Measurements from ENCODE around the gene GRIA4.

Gene GRIA4

DNA sequence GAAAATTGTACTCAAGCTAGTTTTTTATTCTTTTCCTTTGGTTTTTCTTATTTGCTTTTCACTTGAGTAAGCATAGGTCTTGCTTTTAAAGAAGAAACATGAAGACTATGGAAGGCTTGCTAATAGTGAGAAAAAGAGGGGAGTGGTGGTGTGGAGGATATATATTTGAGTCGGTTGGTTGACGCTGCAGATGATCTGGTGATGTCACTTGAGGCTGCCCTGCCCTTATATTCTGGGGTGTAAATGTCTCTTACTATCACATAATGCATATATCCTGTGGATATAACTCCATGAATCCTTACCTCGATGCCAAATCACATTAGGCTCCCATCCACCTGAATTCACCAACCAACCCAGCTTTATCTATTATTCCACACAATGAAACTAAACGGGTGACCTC, 2.9 kb downstream of the GRIA4 start:
- DNase-seq, result no peak
- ChIA-PET CTCF (no interaction called here), POLR2A (no interaction called here)
- no peak overlapping the region for H3K27ac ChIP-seq (ENCODE audit: insufficient read depth in 1 of 2, low read depth in 1 of 2, low read length in 2 of 2, poor library complexity in 1 of 2, severe bottlenecking in 2 of 2)
- H3K36me3 ChIP-seq (ENCODE audit: control insufficient read depth in 4 of 4, insufficient read depth in 4 of 4, low read length in 3 of 4), result no peaks in the 10 kb centered on the region
- no peaks in the 10 kb centered on the region for H3K9me3 ChIP-seq (ENCODE audit: control extremely low read depth in 1 of 5, control insufficient read depth in 4 of 5, insufficient read depth in 2 of 5, low read depth in 1 of 5, low read length in 4 of 5)
- H3K4me1 ChIP-seq (ENCODE audit: control extremely low read depth in 1 of 4, control insufficient read depth in 4 of 4, insufficient read depth in 4 of 4, low read length in 3 of 4), result peaks cover 5 to 21% (median 15%) of the 10 kb centered on the region in 4 experiments
- WGBS (ENCODE audit: insufficient coverage), result 75% methylated on average over 1 of the region's 4 CpGs
- H3K4me3 ChIP-seq (ENCODE audit: control insufficient read depth in 1 of 7, extremely low read depth in 1 of 7, insufficient read depth in 4 of 7, low read depth in 2 of 7, low read length in 6 of 7), result no peak overlapping the region
- H3K27me3 ChIP-seq (replicated peaks in 2 of 5; ENCODE audit: control insufficient read depth in 4 of 5, insufficient read depth in 5 of 5, low read length in 4 of 5), result peaks cover 15 to 44% (median 24%) of the 10 kb centered on the region in 5 experiments

DNA sequence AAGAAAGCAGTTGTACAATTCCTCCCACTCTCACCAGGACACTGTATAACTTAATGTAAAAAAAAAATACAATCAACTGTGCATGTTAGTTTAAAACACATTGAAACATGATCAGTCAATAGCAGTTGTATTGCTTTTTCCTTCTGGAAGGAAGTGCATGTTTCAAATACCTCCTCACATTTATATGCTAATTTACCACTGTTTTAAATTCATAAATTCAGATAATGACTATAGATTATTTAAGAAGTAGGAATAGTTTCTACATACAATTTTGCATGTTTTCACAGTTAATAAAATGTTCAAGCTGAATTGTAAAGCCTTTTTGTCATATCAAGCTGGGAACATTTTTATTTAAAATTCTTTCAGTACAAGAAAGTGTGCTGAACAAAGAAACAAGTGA, 3.3 kb downstream of the GRIA4 start:
- H3K9me3 ChIP-seq (ENCODE audit: control extremely low read depth in 1 of 5, control insufficient read depth in 4 of 5, insufficient read depth in 2 of 5, low read depth in 1 of 5, low read length in 4 of 5), result no peaks in the 10 kb centered on the region
- ChIA-PET CTCF (no interaction called here), POLR2A (interaction anchor here (0.6 kb wide), 1 partner anchor 19 kb away, joined by 6 read pairs; no protein-coding TSS in a partner anchor)
- DNase-seq, result no peak
- no peak overlapping the region for H3K4me3 ChIP-seq (ENCODE audit: control insufficient read depth in 1 of 7, extremely low read depth in 1 of 7, insufficient read depth in 4 of 7, low read depth in 2 of 7, low read length in 6 of 7)
- H3K27ac ChIP-seq (ENCODE audit: insufficient read depth in 1 of 2, low read depth in 1 of 2, low read length in 2 of 2, poor library complexity in 1 of 2, severe bottlenecking in 2 of 2), result no peak overlapping the region
- no peaks in the 10 kb centered on the region for H3K36me3 ChIP-seq (ENCODE audit: control insufficient read depth in 4 of 4, insufficient read depth in 4 of 4, low read length in 3 of 4)
- H3K4me1 ChIP-seq (ENCODE audit: control extremely low read depth in 1 of 4, control insufficient read depth in 4 of 4, insufficient read depth in 4 of 4, low read length in 3 of 4), result peaks cover 5 to 21% (median 15%) of the 10 kb centered on the region in 4 experiments
- H3K27me3 ChIP-seq (replicated peaks in 2 of 5; ENCODE audit: control insufficient read depth in 4 of 5, insufficient read depth in 5 of 5, low read length in 4 of 5), result peaks cover 15 to 44% (median 24%) of the 10 kb centered on the region in 5 experiments

DNA sequence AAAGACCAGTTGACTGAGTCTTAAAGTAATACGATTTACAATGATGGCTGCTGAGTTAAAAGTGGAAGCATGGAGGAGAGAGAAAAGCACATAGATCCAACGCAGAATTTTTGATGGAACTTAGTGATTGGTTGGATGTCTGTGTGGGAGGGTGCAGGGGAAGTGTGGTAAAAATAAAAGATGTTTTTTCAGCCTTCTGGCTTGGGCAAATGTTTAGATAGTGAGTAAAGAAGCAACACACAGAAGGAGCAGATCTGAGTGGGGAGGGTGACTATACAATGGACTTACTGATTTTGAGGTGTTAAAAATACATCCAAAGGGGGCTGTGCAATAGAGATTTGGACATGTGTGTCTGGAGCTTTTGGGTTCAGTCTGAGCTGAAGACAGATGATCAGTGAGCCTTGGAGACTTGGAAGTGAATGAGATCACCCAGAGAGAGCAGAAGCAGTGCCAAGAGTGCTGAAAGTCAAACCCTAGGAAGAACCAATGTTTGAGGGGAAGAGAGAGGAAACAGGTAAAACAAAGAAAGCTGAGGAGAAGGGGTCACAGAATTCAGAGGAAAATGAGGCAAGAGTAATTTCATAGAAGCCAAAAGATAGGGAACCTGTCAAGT, 8.6 kb downstream of the GRIA4 start:
- no peaks in the 10 kb centered on the region for H3K9me3 ChIP-seq (ENCODE audit: control extremely low read depth in 1 of 5, control insufficient read depth in 4 of 5, insufficient read depth in 2 of 5, low read depth in 1 of 5, low read length in 4 of 5)
- H3K36me3 ChIP-seq (ENCODE audit: control insufficient read depth in 4 of 4, insufficient read depth in 4 of 4, low read length in 3 of 4), result no peaks in the 10 kb centered on the region
- DNase-seq, result no peak
- H3K4me1 ChIP-seq (ENCODE audit: control extremely low read depth in 1 of 4, control insufficient read depth in 4 of 4, insufficient read depth in 4 of 4, low read length in 3 of 4), result no peaks in the 10 kb centered on the region
- CTCF ChIA-PET, result interaction anchor here (0.8 kb wide), 1 partner anchor 26 kb away, joined by 3 read pairs; no protein-coding TSS in a partner anchor
- H3K27ac ChIP-seq (ENCODE audit: insufficient read depth in 1 of 2, low read depth in 1 of 2, low read length in 2 of 2, poor library complexity in 1 of 2, severe bottlenecking in 2 of 2), result no peak overlapping the region
- WGBS (ENCODE audit: insufficient coverage), result 100% methylated on average over 2 of the region's 2 CpGs
- no peak overlapping the region for H3K4me3 ChIP-seq (ENCODE audit: control insufficient read depth in 1 of 7, extremely low read depth in 1 of 7, insufficient read depth in 4 of 7, low read depth in 2 of 7, low read length in 6 of 7)
- POLR2A ChIA-PET, result no interaction called here
- H3K27me3 ChIP-seq (replicated peaks in 2 of 5; ENCODE audit: control insufficient read depth in 4 of 5, insufficient read depth in 5 of 5, low read length in 4 of 5), result peaks cover 0 to 2% (median 0%) of the 10 kb centered on the region in 5 experiments

GRCh38 chr11:105619556-105619955, 9.7 kb downstream of the GRIA4 start:
- Histone ChIP-seq H3K4me1 (ENCODE audit: control extremely low read depth in 1 of 4, control insufficient read depth in 4 of 4, insufficient read depth in 4 of 4, low read length in 3 of 4) (no peaks in the 10 kb centered on the region), H3K36me3 (ENCODE audit: control insufficient read depth in 4 of 4, insufficient read depth in 4 of 4, low read length in 3 of 4) (no peaks in the 10 kb centered on the region), H3K9me3 (ENCODE audit: control extremely low read depth in 1 of 5, control insufficient read depth in 4 of 5, insufficient read depth in 2 of 5, low read depth in 1 of 5, low read length in 4 of 5) (no peaks in the 10 kb centered on the region), H3K27ac (ENCODE audit: insufficient read depth in 1 of 2, low read depth in 1 of 2, low read length in 2 of 2, poor library complexity in 1 of 2, severe bottlenecking in 2 of 2) (no peak overlapping the region), H3K27me3 (replicated peaks in 2 of 5; ENCODE audit: control insufficient read depth in 4 of 5, insufficient read depth in 5 of 5, low read length in 4 of 5) (peaks cover 0 to 2% (median 0%) of the 10 kb centered on the region in 5 experiments), H3K4me3 (ENCODE audit: control insufficient read depth in 1 of 7, extremely low read depth in 1 of 7, insufficient read depth in 4 of 7, low read depth in 2 of 7, low read length in 6 of 7) (no peak overlapping the region)
- CTCF ChIA-PET, result no interaction called here
- POLR2A ChIA-PET, result no interaction called here
- no peak for DNase-seq

- no peak for DNase-seq
- H3K27me3 ChIP-seq (replicated peaks in 2 of 5; ENCODE audit: control insufficient read depth in 4 of 5, insufficient read depth in 5 of 5, low read length in 4 of 5), result peaks cover 0 to 2% (median 0%) of the 10 kb centered on the region in 5 experiments
- CTCF ChIA-PET, result no interaction called here
- H3K4me1 ChIP-seq (ENCODE audit: control extremely low read depth in 1 of 4, control insufficient read depth in 4 of 4, insufficient read depth in 4 of 4, low read length in 3 of 4), result no peaks in the 10 kb centered on the region
- WGBS (ENCODE audit: insufficient coverage), result no CpG with 5 or more reads among the region's 2 CpGs
- no peaks in the 10 kb centered on the region for H3K9me3 ChIP-seq (ENCODE audit: control extremely low read depth in 1 of 5, control insufficient read depth in 4 of 5, insufficient read depth in 2 of 5, low read depth in 1 of 5, low read length in 4 of 5)
- POLR2A ChIA-PET, result no interaction called here
- H3K27ac ChIP-seq (ENCODE audit: insufficient read depth in 1 of 2, low read depth in 1 of 2, low read length in 2 of 2, poor library complexity in 1 of 2, severe bottlenecking in 2 of 2), result no peak overlapping the region
- H3K4me3 ChIP-seq (ENCODE audit: control insufficient read depth in 1 of 7, extremely low read depth in 1 of 7, insufficient read depth in 4 of 7, low read depth in 2 of 7, low read length in 6 of 7), result no peak overlapping the region
- no peaks in the 10 kb centered on the region for H3K36me3 ChIP-seq (ENCODE audit: control insufficient read depth in 4 of 4, insufficient read depth in 4 of 4, low read length in 3 of 4)
Measured at GRCh38 chr11:105622016-105622415, 12.1 kb downstream of the GRIA4 start.

GRCh38 chr11:105632316-105632715, 22.4 kb downstream of the GRIA4 start:
- Histone ChIP-seq H3K36me3 (ENCODE audit: control insufficient read depth in 4 of 4, insufficient read depth in 4 of 4, low read length in 3 of 4) (no peaks in the 10 kb centered on the region), H3K4me3 (ENCODE audit: control insufficient read depth in 1 of 7, extremely low read depth in 1 of 7, insufficient read depth in 4 of 7, low read depth in 2 of 7, low read length in 6 of 7) (no peak overlapping the region), H3K27me3 (replicated peaks in 2 of 5; ENCODE audit: control insufficient read depth in 4 of 5, insufficient read depth in 5 of 5, low read length in 4 of 5) (no peaks in the 10 kb centered on the region), H3K27ac (ENCODE audit: insufficient read depth in 1 of 2, low read depth in 1 of 2, low read length in 2 of 2, poor library complexity in 1 of 2, severe bottlenecking in 2 of 2) (no peak overlapping the region), H3K4me1 (ENCODE audit: control extremely low read depth in 1 of 4, control insufficient read depth in 4 of 4, insufficient read depth in 4 of 4, low read length in 3 of 4) (no peaks in the 10 kb centered on the region), H3K9me3 (ENCODE audit: control extremely low read depth in 1 of 5, control insufficient read depth in 4 of 5, insufficient read depth in 2 of 5, low read depth in 1 of 5, low read length in 4 of 5) (no peaks in the 10 kb centered on the region)
- no peak for DNase-seq
- CTCF ChIA-PET, result interaction anchor here (1.4 kb wide), 1 partner anchor 33 kb away, joined by 4 read pairs; no protein-coding TSS in a partner anchor
- POLR2A ChIA-PET, result no interaction called here

GRCh38 chr11:105635466-105635865, 25.6 kb downstream of the GRIA4 start:
- Histone ChIP-seq H3K27me3 (replicated peaks in 2 of 5; ENCODE audit: control insufficient read depth in 4 of 5, insufficient read depth in 5 of 5, low read length in 4 of 5) (no peaks in the 10 kb centered on the region), H3K4me1 (ENCODE audit: control extremely low read depth in 1 of 4, control insufficient read depth in 4 of 4, insufficient read depth in 4 of 4, low read length in 3 of 4) (no peaks in the 10 kb centered on the region), H3K4me3 (ENCODE audit: control insufficient read depth in 1 of 7, extremely low read depth in 1 of 7, insufficient read depth in 4 of 7, low read depth in 2 of 7, low read length in 6 of 7) (no peak overlapping the region), H3K9me3 (ENCODE audit: control extremely low read depth in 1 of 5, control insufficient read depth in 4 of 5, insufficient read depth in 2 of 5, low read depth in 1 of 5, low read length in 4 of 5) (no peaks in the 10 kb centered on the region), H3K27ac (ENCODE audit: insufficient read depth in 1 of 2, low read depth in 1 of 2, low read length in 2 of 2, poor library complexity in 1 of 2, severe bottlenecking in 2 of 2) (no peak overlapping the region), H3K36me3 (ENCODE audit: control insufficient read depth in 4 of 4, insufficient read depth in 4 of 4, low read length in 3 of 4) (no peaks in the 10 kb centered on the region)
- CTCF ChIA-PET, result interaction anchor here (0.6 kb wide), 1 partner anchor 255 kb away, joined by 3 read pairs; no protein-coding TSS in a partner anchor
- 100% methylated on average over 1 of the region's 4 CpGs for WGBS (ENCODE audit: insufficient coverage)
- POLR2A ChIA-PET, result no interaction called here
- no peak for DNase-seq
